Neural cell (in vitro differentiated cells): ENCODE results near the gene TXNDC11.

ENCODE experiments used
- EP300 ChIP-seq: fragments of 450-650 bp; conservative IDR thresholded peaks from 2 replicates; pipeline ENCODE4 v1.6.1; 2014; ENCODE audit warnings: antibody characterized with exemption, mild to moderate bottlenecking, moderate library complexity; ENCODE audit not compliant: poor library complexity, severe bottlenecking
- EZH2 ChIP-seq: fragments of 200-600, 300-800 bp; shearing (Covaris generic), sonication (generic); IDR thresholded peaks from 2 replicates; pipeline ENCODE4 v1.6.1; 2014; ENCODE audit warnings: antibody characterized with exemption, low read length, borderline replicate concordance, mild to moderate bottlenecking; ENCODE audit not compliant: insufficient read depth, poor library complexity, severe bottlenecking
- MXI1 ChIP-seq: fragments of 450-650 bp; conservative IDR thresholded peaks from 2 replicates; pipeline ENCODE4 v1.6.1; 2014; ENCODE audit warnings: antibody characterized with exemption, mild to moderate bottlenecking; ENCODE audit not compliant: poor library complexity, severe bottlenecking
- RAD21 ChIP-seq: fragments of 450-650 bp; conservative IDR thresholded peaks from 2 replicates; pipeline ENCODE4 v1.6.1; 2014; ENCODE audit warnings: antibody characterized with exemption, mild to moderate bottlenecking, moderate library complexity
- REST ChIP-seq: IDR thresholded peaks from 2 replicates; pipeline ENCODE4 v1.6.1; 2012; ENCODE audit warnings: borderline replicate concordance
- SMC3 ChIP-seq: fragments of 450-650 bp; conservative IDR thresholded peaks from 2 replicates; pipeline ENCODE4 v1.6.1; 2014; ENCODE audit warnings: antibody characterized with exemption, mild to moderate bottlenecking, moderate library complexity; ENCODE audit not compliant: poor library complexity
- TF ChIP-seq, protein P1 (sequence below): fragments of 450-650 bp; IDR thresholded peaks from 2 replicates; pipeline ENCODE4 v1.5.1; 2014; ENCODE audit warnings: antibody characterized with exemption, mild to moderate bottlenecking, moderate library complexity; ENCODE audit not compliant: poor library complexity, severe bottlenecking

GRCh38 chr16:11635113-11635652 is 107.5 kb downstream of the TXNDC11 start:
- TF ChIP-seq SMC3 (no peak), EZH2 (no peak), RAD21 (no peak), MXI1 (no peak), REST (no peak), EP300 (no peak)
- TF ChIP-seq, protein P1, sequence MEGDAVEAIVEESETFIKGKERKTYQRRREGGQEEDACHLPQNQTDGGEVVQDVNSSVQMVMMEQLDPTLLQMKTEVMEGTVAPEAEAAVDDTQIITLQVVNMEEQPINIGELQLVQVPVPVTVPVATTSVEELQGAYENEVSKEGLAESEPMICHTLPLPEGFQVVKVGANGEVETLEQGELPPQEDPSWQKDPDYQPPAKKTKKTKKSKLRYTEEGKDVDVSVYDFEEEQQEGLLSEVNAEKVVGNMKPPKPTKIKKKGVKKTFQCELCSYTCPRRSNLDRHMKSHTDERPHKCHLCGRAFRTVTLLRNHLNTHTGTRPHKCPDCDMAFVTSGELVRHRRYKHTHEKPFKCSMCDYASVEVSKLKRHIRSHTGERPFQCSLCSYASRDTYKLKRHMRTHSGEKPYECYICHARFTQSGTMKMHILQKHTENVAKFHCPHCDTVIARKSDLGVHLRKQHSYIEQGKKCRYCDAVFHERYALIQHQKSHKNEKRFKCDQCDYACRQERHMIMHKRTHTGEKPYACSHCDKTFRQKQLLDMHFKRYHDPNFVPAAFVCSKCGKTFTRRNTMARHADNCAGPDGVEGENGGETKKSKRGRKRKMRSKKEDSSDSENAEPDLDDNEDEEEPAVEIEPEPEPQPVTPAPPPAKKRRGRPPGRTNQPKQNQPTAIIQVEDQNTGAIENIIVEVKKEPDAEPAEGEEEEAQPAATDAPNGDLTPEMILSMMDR = no peak
